ENCODE data around the gene ATG4D.

DNA sequence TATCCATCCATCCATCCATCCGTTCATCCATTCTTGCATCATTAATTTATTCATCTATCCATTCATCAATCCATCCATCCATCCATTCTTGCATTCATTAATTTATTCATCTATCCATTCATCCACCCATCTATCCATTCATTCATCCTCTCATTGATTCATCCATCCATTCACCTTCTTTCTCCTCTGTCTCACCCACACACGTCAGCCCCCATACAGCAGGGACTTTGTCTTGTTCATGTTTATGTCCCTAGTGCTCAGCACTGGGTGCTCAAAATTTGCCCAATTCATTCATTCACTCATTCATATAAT, 44.1 kb downstream of the ATG4D start:
- TF ChIP-seq GATA2 (IDR thresholded peaks at IDR 0.05; ENCODE audit: low read depth, low read length) (no peak), GATA3 (IDR thresholded peaks at IDR 0.05; ENCODE audit: low read depth, low read length) (no peak)

Measured in SH-SY5Y (cell line).